Measurements from ENCODE around the gene GDF2.

Gene GDF2

DNA sequence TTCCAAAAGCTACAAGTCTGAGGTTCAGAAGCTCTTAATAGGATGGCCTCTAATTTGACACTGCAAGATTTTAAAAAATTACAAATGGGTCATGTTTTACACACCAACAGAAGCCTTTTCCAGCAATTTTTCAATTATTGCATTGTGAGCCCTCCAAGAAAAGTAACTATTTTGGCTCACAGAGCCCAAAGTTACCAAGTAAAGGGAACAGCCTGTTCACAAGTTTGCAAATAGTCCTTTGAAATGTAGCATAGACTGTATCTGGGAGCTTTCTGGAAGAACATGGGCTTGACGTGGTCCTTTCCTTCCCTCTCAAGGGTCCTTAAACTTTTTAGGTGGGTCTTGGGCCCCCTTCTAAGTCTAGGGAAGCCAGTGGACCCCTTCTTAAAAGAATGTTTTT is 23.5 kb upstream of the GDF2 start:
- Mint-ChIP-seq H3K4me1 (peaks cover 42% of the 10 kb centered on the region), H3K9me3 (no peaks in the 10 kb centered on the region), H3K27me3 (ENCODE audit: low read depth, poor library complexity) (peaks cover 76% of the 10 kb centered on the region), H3K4me3 (peak overlapping the region; percentile 47), H3K36me3 (ENCODE audit: low read depth) (no peaks in the 10 kb centered on the region), H3K27ac (no peak overlapping the region)
- TF ChIP-seq, protein P1, sequence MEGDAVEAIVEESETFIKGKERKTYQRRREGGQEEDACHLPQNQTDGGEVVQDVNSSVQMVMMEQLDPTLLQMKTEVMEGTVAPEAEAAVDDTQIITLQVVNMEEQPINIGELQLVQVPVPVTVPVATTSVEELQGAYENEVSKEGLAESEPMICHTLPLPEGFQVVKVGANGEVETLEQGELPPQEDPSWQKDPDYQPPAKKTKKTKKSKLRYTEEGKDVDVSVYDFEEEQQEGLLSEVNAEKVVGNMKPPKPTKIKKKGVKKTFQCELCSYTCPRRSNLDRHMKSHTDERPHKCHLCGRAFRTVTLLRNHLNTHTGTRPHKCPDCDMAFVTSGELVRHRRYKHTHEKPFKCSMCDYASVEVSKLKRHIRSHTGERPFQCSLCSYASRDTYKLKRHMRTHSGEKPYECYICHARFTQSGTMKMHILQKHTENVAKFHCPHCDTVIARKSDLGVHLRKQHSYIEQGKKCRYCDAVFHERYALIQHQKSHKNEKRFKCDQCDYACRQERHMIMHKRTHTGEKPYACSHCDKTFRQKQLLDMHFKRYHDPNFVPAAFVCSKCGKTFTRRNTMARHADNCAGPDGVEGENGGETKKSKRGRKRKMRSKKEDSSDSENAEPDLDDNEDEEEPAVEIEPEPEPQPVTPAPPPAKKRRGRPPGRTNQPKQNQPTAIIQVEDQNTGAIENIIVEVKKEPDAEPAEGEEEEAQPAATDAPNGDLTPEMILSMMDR (IDR thresholded peaks at IDR 0.05): no peak
- no peak for DNase-seq

DNA sequence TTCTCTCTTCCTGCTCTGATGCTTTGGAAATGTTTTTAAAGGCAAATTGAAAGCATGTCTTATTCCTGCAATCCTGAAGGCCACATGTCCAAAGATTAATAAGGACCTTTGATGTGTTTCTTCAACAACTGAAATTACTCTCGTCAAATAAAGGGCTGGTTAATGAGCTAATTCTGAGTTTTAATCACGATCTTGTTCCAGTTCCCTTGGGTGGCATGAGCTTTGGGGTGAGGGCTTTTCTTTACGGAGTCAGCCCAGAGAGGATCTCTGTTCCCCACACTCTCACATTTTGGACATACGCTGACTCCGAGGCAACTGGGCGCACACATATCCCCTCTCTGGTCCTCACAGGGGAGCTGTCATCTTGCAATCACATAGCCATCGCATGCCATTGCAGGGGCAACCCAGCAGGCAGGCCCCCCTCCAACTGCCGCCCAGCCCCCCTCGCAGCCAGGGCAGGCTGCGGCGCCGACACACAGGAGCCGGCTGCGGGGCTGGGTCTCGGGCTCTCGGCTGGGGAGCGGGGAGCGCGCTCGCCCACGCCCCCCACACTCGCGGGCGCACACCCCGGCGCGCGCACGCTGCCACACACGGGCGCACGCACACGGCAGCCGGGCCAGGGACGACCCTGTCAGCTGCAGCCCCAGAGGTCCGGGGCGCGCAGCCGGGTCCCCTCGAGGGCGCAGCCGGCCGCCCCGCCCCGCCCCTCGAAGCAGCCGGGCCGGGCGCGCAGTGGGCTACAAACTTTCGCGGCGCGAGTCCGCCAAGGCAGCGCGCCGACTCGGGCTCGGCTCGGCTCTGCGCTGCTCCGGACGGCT is 22.4 kb upstream of the GDF2 start, which contains the start of gene GDF10:
GDF10 (plus strand) TSS at position 587 of the 818 bp plus-strand sequence. CDS start 455 bp downstream, outside the sequence.
- Mint-ChIP-seq H3K27ac (no peak within 1 kb of the TSS), H3K36me3 (ENCODE audit: low read depth) (no peaks in the 10 kb centered on the region), H3K4me3 (peak within 1 kb of the TSS; percentile 83), H3K4me1 (peaks cover 42% of the 10 kb centered on the region), H3K9me3 (no peaks in the 10 kb centered on the region), H3K27me3 (ENCODE audit: low read depth, poor library complexity) (peaks cover 83% of the 10 kb centered on the region)
- TF ChIP-seq, protein P1 (IDR thresholded peaks at IDR 0.05): no peak
- peak; percentile 71 for DNase-seq

DNA sequence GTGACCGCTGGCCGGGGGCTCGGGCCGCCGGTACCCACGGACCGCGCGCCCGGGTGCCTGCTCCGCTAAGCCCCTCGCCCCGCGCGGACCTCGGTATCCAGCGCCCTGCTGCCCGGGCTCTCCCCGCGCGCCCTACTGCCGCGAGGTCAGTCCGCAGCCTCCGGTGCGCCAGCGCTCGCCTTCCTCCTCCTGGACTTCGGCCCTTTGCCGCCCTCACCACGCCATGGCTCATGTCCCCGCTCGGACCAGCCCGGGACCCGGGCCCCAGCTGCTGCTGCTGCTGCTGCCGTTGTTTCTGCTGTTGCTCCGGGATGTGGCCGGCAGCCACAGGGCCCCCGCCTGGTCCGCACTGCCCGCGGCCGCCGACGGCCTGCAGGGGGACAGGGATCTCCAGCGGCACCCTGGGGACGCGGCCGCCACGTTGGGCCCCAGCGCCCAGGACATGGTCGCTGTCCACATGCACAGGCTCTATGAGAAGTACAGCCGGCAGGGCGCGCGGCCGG is 21.8 kb upstream of the GDF2 start:
- TF ChIP-seq, protein P1 (IDR thresholded peaks at IDR 0.05): no peak
- Mint-ChIP-seq H3K4me3 (peak overlapping the region; percentile 83), H3K27ac (no peak overlapping the region), H3K9me3 (no peaks in the 10 kb centered on the region), H3K27me3 (ENCODE audit: low read depth, poor library complexity) (peaks cover 85% of the 10 kb centered on the region), H3K4me1 (peaks cover 36% of the 10 kb centered on the region), H3K36me3 (ENCODE audit: low read depth) (no peaks in the 10 kb centered on the region)
- DNase-seq: peak; percentile 59

DNA sequence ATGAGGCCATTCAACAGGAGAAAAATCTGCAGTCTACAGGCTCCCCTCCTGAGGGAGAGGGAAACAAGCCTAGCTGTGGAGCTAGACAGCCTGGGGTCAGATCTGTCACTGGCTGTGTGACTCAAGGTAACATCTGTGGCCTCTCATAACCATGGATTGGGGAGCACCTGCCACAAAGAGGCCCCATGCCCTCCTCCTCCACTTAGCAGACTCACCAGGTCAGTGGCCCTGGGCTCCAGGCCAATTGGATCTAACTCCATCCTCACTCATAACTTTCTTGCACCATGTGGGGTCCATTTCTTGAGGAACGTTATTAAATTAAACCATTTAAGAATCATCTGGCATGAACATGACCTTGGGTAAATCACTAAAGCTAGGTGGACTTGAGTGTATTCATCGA is 20.4 kb upstream of the GDF2 start:
- Mint-ChIP-seq H3K9me3 (no peaks in the 10 kb centered on the region), H3K36me3 (ENCODE audit: low read depth) (no peaks in the 10 kb centered on the region), H3K27ac (no peak overlapping the region), H3K4me3 (no peak overlapping the region), H3K4me1 (peaks cover 29% of the 10 kb centered on the region), H3K27me3 (ENCODE audit: low read depth, poor library complexity) (peaks cover 76% of the 10 kb centered on the region)
- TF ChIP-seq, protein P1 (IDR thresholded peaks at IDR 0.05): no peak
- no peak for DNase-seq

DNA sequence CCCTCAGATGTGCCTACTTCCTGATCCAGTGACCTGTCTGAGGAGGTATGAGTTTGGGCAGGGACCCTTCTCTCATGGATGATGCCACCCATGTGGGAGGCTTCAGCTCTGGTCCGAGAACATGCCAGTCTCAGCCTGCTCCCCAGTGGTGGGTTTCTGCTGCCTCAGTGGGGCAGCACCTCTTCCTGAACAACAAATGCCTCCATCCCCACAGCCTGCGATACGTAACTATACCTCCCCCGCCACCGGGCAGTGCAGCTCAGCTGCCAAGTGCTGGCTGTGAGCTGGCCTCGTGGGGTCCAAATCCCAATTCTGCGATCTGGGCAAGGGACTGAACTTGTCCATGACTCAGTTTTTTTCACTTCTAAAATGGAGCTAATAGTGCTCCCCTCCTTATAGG is 19.1 kb upstream of the GDF2 start:
- H3K27ac Mint-ChIP-seq: no peak overlapping the region
- no peak overlapping the region for H3K4me3 Mint-ChIP-seq
- no peak for DNase-seq
- no peaks in the 10 kb centered on the region for H3K36me3 Mint-ChIP-seq (ENCODE audit: low read depth)
- peaks cover 19% of the 10 kb centered on the region for H3K4me1 Mint-ChIP-seq
- peaks cover 70% of the 10 kb centered on the region for H3K27me3 Mint-ChIP-seq (ENCODE audit: low read depth, poor library complexity)
- H3K9me3 Mint-ChIP-seq: no peaks in the 10 kb centered on the region
- TF ChIP-seq, protein P1 (IDR thresholded peaks at IDR 0.05): no peak
